UCSD-AML1 (cell line): Measurements from ENCODE around the gene SLC23A1.
A peak's percentile ranks its signal among the peaks of the same experiment; 100 is the strongest.
"Not testable (repeated sequence)": the region's sequence is repeated elsewhere in the genome, so short reads cannot be mapped to it uniquely, and the experiment has no call there.

ENCODE experiments used
- DNase-seq: peaks from one replicate; lab custom pipeline; 2025; ENCODE audit not compliant: unreplicated experiment; lab: John Stamatoyannopoulos, UW

SLC23A1 gene

DNA sequence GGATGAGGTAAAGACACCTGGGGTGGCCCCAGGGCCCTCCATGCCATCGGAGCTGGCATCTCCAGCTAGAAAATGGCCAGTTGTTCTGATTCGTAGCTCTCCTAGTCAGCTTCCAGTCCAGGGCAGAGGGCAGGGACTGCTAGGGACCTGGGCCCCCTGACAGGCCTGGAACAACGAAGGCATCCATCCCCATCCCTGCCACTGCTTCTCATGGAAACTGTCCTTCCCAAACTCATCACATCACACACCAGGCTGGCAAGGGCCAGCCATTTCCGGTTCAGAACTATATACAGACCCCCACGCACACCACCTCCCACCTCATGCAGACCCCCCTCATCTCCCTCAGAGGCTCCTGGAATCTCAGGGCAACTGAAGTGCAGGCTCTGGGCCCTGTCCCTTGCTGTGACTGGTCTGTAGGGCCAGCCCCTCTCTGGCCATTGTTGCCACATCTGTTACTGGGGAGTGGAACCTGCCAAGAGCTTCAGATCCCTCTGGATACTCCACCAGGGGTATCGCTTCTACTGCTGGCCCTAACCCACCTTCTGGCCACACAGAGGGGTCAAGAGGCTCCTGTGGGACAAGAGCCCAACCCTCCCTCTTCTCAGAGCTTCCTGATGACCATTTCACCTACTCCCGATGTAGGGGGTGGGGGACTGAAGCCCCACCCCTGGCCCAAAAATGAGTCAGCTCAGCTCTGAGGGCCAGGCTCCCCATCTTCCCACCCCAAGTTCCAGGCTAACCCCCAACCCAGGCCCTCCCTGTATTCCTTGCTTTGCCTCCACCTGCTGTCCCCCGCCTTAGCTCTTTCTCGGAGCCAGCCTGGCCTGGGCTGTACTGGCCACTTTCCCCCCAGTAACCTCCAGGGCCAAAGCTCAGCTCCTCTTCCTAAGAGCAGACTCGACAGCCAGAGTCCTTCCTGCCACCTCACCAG lies 7.8 kb upstream of the SLC23A1 start:
- no peak for DNase-seq

DNA sequence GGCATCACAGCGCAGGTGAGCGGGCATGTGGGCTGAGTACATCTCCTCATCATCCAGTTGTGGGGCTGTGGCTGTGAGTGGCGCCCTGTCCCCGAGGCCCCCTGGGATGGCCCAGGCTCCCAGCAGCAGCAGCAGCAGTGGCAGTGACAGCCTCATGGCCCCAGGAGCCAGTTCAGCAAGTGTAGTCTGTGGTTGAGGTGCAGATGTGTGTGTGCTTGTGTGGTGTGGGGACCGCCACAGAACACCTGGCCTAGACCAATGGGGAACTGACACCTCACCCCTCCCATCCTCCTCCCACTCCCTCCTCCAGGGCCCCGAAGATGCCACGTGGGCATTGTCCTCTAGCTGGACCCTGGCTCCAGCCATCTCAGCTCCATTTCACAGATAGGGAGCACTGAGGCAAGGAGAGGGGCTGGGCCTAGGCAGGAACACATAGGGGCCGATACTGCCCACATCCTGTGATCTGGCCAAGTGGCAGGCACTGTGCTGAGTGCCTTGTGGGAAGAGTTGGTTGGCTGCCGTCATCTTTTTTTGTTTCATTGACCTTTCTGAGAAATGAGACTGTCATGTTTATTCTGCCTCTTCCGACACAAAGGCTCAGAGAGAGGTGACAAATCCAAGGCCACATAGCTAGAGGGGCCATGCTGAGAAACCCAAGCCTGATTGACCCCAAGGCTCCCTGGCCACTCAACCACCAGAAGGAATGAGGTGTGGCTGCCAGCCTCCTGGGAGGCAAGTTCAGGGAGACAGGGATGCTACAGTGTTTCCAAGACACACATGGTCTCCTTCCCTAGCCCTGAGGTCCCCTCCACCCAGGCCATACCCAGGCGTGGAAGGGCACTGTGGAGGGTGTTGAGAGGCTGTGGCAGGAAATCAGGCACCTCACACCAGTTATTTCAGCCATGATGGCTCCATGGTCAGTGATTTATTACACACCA lies 6.9 kb upstream of the SLC23A1 start, which contains the start of gene MZB1:
TSS of gene MZB1 (minus strand) at position 213 of the 938 bp plus-strand sequence. CDS start at position 156, 57 bp downstream.
- DNase-seq: no peak

DNA sequence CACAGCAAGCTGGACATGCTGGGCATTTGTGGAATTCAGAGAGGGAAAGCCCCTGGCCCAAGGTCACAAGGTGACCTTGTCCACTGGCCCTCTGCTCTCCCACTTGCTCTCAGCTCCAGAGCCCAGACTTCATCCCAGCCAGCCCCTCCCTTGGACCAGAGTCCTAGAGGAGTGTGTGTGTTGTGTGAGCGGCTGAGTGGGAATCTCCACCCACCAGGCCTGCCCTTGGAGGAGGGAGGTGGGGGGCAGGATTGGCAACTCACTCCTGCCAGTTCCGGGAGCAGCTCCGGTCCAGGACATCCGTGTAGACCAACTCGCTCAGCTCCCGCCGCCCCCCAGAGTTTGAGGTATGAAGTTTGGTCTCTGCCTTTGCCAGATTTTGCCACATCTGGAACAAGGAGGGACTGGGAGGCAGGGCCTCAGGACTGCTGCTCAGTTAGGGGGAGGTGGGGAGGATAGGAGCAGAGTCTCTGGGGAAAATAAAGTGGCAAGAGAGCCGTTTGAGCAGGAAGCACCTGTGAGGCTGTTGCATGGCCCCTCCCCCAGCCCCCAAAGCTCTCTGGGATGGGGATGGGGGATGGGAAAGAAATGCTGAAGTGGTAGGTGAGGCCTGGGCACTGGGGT lies 5.2 kb upstream of the SLC23A1 start:
- DNase-seq: peak; percentile 77

- peak; percentile 35 for DNase-seq
Observed at GRCh38 chr5:139387611-139388197, 4.6 kb upstream of the SLC23A1 start.

- not testable (repeated sequence) for DNase-seq
Observed at GRCh38 chr5:139386956-139387355, 3.9 kb upstream of the SLC23A1 start.

DNA sequence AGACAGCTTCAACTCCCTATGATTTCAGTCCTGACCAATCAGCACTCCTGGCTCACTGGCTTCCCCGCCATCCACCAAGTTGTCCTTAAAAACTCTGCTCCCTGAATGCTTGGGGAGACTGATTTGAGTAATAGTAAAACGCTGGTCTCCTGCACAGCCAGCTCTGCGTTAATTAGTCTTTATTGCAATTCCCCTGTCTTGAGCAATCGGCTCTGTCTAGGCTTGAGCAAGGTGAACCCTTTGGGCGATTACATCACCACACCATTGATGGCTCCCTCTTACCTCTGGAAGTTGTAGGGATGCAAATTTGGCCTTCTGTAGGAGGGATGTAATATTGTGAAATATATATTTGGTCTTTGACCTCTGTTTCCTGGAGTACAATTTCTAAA lies 2.9 kb upstream of the SLC23A1 start:
- DNase-seq: no peak

DNA sequence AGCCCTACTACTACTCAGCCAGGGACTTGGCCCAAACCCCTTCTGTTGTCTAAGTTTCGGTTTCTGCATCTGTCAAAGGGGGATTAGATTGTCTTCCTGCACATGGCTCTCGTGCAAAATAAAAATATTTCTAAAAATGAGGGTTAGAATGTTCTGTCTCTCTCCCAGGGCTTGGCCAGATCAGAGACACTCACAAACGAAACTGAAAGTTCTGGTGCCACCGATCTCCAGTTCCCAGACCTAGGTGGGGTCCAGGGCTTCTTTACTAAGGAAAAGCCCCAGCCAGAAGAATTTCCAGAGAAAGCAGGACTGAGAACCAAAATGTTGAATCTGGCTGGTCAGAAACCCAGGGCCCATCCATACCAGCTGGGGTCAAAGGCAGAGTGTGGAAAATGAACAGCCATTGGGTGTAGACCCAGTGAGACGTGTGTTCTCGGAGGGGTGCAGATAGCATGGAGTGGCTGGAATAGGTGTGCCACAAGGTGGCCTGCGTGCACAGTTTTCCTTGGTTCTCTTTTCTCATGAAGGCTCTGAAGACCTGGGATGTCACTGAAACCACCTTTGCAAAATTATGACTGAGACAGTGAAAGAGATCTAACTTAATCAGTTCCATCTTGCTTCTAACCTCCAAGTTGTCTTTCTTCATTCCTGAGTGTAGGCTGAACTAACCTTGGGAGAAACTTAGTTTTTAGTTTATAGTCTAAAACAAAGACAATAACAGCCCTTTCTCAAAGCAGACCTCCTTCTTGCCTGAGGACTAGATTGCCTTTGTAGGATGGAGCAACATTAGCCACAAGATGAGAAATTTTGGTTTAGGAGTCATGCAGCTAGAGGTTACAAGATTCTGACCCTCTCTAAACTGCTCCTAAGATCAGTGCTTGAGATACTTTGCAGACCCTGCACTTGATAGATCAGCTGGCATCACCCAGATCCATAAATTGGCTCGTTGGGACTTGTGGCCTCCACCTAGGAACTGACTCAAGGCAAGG lies 2.3 kb upstream of the SLC23A1 start:
- DNase-seq: no peak

DNA sequence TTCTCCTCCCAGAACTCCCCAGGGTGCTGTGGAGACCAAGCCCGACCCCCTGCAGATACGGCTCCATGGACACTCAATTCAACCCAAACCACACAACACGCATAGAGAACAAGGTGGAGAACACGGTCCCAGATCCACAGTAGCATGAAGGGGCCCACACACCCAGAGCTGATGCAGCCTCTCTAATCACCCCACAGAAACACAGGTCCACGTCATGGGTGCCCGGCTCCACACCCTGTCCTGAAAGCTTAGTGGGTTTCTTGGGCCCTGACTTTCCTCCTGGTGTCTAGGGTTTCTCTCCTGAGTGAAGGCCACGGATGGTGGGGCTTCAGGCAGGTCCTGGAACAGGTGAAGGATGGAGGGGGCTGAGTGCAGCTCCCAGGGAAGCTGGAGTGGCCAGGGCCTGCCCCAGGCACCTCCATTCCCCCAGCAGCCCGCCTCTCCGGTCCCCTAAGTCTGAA lies 1.5 kb upstream of the SLC23A1 start:
- no peak for DNase-seq

DNA sequence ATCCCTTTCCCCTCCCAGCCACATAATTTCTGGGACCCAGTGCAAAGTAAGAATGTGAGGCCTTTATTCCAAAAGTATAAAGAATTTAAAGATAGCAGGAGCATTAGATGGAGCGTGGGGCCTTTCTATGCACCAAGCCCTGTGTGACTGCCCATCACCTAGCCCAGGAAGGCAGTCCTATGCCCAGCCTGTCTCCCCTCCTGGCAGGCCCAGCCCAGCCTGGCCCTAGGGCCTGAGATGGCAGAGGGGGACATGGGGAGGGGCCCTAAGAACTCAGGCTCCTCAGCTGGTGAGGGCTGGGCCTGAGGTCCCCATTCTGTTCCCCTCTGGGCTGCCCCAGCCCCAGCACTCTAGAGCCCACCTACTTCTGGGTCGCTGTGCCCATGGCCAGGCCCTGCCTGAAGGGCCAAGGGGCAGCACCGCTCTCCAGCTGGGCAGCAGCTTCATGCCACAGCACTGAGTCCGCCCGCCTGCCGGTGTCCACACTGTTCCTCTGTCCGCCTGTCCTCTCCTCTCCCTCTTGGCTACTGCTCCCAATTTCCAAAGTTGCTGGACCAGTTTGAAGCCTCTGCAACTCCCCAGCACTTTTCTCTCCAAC lies 995 bp upstream of the SLC23A1 start:
- DNase-seq: no peak

DNA sequence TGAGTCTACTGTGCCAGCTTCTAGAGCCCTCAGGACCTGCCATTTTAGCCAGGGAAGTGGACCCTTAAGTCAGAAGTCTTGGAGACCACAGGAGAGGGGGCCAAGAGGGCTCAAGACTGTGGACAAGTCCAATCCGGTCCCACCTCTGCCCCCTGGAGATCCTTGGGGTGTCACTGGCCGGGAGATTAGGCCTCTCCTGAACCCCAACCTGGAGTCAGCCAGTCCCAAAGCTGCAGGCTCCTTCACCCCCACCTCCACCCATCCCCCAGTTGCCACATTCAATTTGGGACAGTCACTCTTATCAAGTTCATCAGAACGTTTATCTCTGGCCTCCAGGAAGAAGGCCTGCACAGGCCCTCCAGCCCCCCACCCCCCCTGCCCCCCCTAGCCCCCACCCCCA lies 290 bp downstream of the SLC23A1 start:
- no peak for DNase-seq

DNA sequence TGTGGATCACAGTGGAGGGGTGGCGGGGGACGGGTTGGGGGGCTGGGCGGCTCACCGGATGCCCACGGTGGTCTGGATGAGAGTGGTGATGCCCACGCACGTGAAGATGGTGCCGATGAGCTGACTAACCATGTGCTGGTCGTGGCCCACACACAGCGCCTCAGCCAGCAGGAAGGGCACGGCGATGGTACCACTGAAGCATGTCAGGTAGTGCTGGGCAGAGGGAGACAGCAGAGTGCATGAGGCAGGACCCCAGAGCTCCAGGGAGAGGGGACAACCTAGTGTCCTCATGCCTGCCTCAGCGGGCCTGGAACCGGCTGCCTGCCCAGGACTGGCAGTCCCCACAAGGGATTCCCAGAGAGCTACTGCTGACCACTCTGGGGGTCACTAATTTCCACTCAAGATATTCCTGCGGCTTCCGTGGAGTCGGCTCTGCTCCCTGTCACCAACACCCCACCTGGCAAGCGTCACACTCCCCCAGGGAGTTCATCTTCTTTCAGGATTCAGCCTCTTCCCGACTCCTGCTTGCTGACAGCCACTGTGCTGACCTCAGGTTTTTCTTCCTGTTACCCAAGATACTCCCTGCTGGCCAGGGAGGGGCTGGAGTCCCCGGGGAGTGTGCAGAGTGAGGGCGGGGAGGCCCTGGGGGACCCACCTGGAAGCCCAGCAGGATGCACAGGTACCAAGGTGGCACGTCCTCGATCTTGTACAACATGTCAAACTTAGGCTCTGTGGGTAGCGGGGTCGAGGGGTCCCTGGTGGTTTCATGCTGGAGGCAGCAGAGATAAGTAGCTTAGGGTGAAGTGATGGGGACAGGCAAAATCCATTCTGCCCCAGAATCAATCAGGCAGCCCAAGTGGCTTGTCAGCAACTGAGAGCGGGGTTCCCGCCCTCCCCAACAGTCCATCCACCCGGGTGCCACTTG lies 998 bp downstream of the SLC23A1 start:
- no peak for DNase-seq

- no peak for DNase-seq
Observed at GRCh38 chr5:139379626-139380449, 3.3 kb downstream of the SLC23A1 start.

DNA sequence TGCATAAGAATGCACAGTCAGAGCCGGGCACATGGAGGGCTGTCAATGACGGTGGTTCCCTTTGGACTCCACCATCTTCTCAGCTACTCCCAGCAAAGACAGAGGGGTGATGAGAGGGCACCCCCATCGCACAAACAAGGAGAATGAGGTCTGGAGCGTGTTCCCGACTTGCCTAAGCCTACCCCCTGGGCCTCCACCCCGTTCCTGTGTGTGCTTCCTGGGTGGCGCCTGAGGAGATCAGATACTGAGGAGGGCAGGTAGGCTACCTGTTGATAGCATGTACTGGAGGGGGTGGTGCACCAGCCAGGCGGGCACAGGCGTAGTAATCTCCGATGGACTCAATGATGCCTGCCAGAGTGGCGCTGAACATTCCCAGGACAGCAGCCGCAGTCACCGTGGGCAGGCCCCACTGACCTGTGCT lies 4.1 kb downstream of the SLC23A1 start:
- DNase-seq: no peak

DNA sequence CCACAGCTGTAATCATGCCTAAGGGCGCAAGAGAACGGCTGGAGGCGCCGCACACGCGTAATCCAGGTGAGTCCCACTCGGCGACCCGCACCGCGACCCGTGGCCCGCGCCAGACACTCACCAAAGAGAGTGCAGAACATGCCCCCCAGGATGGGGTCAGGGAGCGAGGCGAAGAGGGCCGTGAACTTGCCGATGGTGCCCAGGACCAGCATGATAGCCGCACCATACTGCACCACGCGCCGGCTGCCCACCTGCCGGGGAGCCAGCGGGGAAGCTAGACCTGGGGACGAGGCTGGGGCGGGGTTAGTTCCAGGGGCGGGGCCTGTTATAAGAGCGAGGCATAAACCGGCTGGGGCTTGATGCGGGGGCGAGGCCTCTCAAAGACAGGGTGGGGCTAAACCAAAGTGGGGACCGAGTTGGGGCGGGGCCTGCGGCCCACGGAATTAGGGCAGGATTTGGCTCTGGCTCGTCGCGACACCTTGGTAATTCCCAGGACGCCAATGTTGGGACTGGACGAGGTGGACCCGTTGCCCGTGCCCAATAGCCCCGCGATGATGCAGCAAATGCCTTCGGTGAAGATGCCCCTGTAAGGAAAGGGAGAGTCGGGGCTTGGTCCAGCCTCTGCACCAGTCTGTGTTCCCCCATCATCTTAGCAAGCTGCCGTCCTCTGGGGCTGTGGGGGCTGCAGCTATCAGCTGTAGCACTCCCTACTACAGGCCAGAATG lies 4.8 kb downstream of the SLC23A1 start:
- DNase-seq: no peak

DNA sequence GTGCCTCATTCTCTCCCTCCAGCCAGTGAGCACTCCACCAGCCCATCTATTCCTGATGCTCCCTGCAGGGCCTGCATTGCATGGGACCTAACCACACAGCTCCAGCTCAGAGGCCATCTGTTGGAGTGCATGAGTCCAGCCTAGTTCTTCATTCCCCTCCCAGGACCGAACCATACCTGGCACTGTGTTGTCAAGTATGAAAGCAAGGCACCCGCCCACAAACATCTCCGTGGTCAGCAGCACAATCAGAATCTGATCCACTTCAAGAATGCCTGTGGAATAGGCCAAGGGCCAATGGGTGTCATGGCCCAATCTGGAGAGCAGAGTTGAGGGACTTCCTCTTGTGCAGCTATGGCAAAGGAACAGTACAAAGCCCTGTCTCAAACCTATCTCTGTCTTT lies 5.9 kb downstream of the SLC23A1 start:
- DNase-seq: no peak

DNA sequence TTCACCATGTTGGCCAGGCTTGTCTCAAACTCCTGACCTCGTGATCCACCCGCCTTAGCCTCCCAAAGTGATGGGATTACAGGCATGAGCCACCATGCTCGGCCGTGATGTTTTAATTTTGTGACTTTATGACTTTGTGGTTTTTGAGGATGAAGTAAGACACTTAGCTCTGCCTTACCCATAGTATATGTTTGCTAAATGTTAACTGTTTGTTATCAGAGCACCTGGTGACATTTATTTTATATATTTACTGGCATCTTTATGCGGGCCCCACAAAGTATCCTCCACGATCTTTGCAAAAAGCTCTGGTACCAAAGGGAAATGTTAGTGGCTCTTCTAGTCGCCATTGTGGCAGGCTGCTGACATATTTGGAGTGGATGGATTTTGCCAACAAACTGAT lies 6.7 kb downstream of the SLC23A1 start:
- DNase-seq: no peak

DNA sequence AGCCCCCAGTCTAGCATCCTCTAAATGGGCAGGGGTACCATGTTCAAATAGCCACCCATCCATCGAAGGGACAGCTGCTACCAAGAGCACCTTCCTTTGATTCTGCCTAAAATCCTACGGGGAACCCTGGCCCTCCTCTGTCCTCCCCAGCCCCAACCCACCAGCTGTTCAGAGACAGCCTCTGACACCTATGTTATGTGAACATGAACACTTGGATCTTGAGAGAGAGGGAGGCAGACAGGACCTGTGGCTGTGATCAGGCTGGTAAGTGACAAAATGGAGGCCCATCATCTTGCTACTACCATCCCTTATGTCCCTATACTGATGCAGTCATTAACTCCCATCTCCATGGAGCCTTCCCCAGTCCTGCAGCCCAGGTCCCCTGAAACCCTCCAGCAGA lies 8.2 kb downstream of the SLC23A1 start:
- DNase-seq: no peak
